ENCODE results near the gene DCLRE1B. TPM values are rescaled to one million over a fixed set of nuclear protein-coding genes. Genes with fewer than 3 reads are reported as not detected.
A peak's percentile ranks its signal among the peaks of the same experiment; 100 is the strongest.

The DCLRE1B gene
- polyA plus RNA-seq, 1 experiment, result 4.5 TPM

- H3K27me3 ChIP-seq (ENCODE audit: control insufficient read depth, insufficient read depth, low read length), result no peaks in the 10 kb centered on the region
- H3K4me3 ChIP-seq (ENCODE audit: low read depth, low read length), result no peak overlapping the region
- CTCF ChIA-PET, result interaction anchor here (0.6 to 1.3 kb wide), 3 partner anchors 14 to 102 kb away, joined by 3 to 4 read pairs (median 3); partner anchors contain the start of gene BCL2L15
- H3K36me3 ChIP-seq (ENCODE audit: control insufficient read depth, insufficient read depth, low read length), result no peaks in the 10 kb centered on the region
- DNase-seq (ENCODE audit: low read depth), result no peak
- TF ChIP-seq CTCF (IDR thresholded peaks at IDR 0.05; ENCODE audit: insufficient read depth, low read depth, low read length), result no peak
- POLR2A ChIA-PET, result no interaction called here
Observed at GRCh38 chr1:113901191-113901590, 3.9 kb upstream of the DCLRE1B start.

- no peak for DNase-seq (ENCODE audit: low read depth)
- no peaks in the 10 kb centered on the region; the same call in 1 of the 2 replicates for H3K36me3 ChIP-seq (ENCODE audit: control insufficient read depth, insufficient read depth, low read length)
- H3K4me3 ChIP-seq (ENCODE audit: low read depth, low read length), result peak overlapping the region; percentile 51
- no peaks in the 10 kb centered on the region for H3K27me3 ChIP-seq (ENCODE audit: control insufficient read depth, insufficient read depth, low read length)
- no peak for TF ChIP-seq CTCF (IDR thresholded peaks at IDR 0.05; ENCODE audit: insufficient read depth, low read depth, low read length)
- POLR2A ChIA-PET, result interaction anchor here (0.8 kb wide), 1 partner anchor 18 kb away, joined by 3 read pairs; no protein-coding TSS in a partner anchor
- CTCF ChIA-PET, result interaction anchor here (0.5 to 3.8 kb wide), 11 partner anchors 14 to 379 kb away, joined by 3 to 20 read pairs (median 3); partner anchors contain the start of genes BCL2L15 and HIPK1
Observed at GRCh38 chr1:113903501-113904292, 1.4 kb upstream of the DCLRE1B start.

- no peak for TF ChIP-seq CTCF (IDR thresholded peaks at IDR 0.05; ENCODE audit: insufficient read depth, low read depth, low read length)
- H3K36me3 ChIP-seq (ENCODE audit: control insufficient read depth, insufficient read depth, low read length), result no peaks in the 10 kb centered on the region; the same call in 1 of the 2 replicates
- no peaks in the 10 kb centered on the region for H3K27me3 ChIP-seq (ENCODE audit: control insufficient read depth, insufficient read depth, low read length)
- ChIA-PET POLR2A (interaction anchor here (0.8 to 1.3 kb wide), 2 partner anchors 18 to 25 kb away, joined by 3 to 5 read pairs; partner anchors contain the start of gene HIPK1), CTCF (interaction anchor here (0.5 to 3.8 kb wide), 11 partner anchors 14 to 378 kb away, joined by 3 to 20 read pairs (median 3); partner anchors contain the start of genes BCL2L15 and HIPK1)
- no peak for DNase-seq (ENCODE audit: low read depth)
- H3K4me3 ChIP-seq (ENCODE audit: low read depth, low read length), result peak overlapping the region; percentile 51
Observed at GRCh38 chr1:113904293-113904673, 843 bp upstream of the DCLRE1B start.

GRCh38 chr1:113905435-113905861 lies 322 bp downstream of the DCLRE1B start:
- ChIA-PET POLR2A (interaction anchor here (1.3 kb wide), 1 partner anchor 23 kb away, joined by 5 read pairs; the partner anchor contains the start of gene HIPK1), CTCF (interaction anchor here (3.5 to 3.8 kb wide), 2 partner anchors 25 to 70 kb away, joined by 17 to 20 read pairs; partner anchors contain the start of gene HIPK1)
- no peak for DNase-seq (ENCODE audit: low read depth)
- Histone ChIP-seq H3K27me3 (ENCODE audit: control insufficient read depth, insufficient read depth, low read length) (no peaks in the 10 kb centered on the region), H3K36me3 (ENCODE audit: control insufficient read depth, insufficient read depth, low read length) (no peaks in the 10 kb centered on the region; the same call in 1 of the 2 replicates), H3K4me3 (ENCODE audit: low read depth, low read length) (peak overlapping the region; percentile 51)
- TF ChIP-seq CTCF (IDR thresholded peaks at IDR 0.05; ENCODE audit: insufficient read depth, low read depth, low read length), result no peak
